HG03571 (cell line): ENCODE data around the gene STON2.
"Not testable (repeated sequence)": the region's sequence is repeated elsewhere in the genome, so short reads cannot be mapped to it uniquely, and the experiment has no call there.

Experiments
- ATAC-seq: cut with Tn5 transposase; IDR thresholded peaks from one replicate; pipeline ENCODE4 v1.9.1; 2021; ENCODE audit not compliant: unreplicated experiment

The STON2 gene

DNA sequence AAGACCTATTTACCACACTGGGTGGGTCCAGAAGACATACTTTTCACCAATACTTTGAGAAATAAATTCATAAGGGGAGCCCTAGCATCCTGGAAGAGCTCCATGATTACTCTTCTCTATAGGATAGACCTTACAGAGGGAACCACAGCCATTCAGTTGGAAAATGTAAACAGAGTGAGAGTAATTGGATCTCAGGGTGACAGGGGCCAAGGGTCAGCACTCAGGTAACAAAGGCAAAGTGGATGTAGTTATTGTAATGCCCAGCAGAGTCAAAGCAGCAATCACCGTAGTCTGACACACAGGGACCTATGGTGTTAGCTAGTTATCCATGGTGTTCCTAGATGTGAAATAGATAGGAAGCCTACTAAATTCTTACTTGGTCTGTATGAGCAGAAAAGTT, 168.6 kb downstream of the STON2 start:
- ATAC-seq: no peak

DNA sequence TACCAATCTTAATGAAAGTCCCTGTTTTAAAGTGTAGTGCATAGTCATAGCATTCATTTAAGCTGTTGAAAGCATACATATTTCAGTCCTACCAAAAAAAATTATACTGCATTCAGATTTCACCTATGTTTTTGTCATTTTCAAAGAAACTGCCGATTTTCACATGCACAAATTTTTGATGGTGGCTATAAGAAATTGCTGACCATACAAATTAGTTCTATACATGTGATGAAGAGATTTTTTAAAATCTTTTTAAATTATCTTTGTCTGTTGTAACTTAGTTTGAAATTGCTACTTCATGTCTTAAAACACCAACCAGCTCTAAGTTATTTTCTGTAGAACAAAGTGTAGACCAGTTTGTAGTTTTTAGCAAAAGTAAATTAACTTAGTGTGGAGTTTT, 175.9 kb downstream of the STON2 start:
- no peak for ATAC-seq

DNA sequence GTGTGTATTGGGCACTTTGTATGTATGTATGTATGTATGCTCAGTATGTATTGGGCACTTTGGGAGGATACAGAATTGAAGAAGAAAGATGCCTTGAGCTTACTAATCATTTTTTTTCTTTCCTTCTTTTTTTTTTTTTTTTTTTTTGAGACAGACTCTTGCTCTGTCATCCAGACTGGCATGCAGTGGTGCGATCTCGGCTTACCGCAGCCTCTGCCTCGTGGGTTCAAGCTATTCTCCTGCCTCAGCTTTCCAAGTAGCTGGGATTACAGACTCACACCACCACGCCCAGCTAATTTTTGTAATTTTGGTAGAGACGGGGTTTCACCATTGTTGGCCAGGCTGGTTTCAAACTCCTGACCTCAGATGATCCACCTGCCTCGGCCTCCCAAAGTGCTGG, 176.3 kb downstream of the STON2 start:
- not testable (repeated sequence) for ATAC-seq

DNA sequence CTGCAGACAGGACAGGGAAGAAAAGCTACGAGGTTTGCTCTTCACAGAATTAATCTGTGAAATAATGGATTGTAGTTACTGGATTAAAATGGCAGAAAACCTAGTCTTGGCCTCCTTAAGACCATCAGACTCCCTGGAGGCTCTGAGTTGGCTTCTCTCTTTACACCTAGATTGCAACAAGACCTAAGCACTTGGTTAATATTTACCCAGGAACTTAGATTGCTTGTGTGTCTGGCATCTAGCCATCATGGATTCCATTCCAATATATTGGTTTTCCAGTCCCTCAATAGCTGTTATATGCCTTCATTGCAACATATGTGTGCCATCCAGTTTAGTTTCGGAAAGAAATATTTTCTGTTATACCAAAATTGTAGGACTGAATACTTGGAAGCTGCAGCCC, 177.4 kb downstream of the STON2 start:
- ATAC-seq: no peak

DNA sequence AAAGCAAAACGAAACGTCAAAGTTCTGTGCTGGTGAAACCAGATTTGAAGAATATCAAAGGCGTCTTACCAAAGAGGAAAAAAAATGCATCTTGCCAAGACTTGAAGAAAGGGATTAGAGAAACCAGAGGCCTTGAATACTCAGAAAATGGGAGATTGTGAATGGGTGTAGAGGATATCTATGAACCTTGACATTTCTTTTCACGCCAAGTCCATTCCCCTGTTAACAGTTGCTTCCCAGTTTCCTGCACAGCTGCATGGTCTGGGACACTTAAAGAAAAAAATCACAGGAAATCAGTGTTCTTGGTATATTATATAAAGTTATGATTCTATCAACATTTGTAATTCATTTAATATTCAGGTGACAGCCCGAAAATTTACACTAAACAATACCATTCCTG, 178.0 kb downstream of the STON2 start:
- no peak for ATAC-seq

DNA sequence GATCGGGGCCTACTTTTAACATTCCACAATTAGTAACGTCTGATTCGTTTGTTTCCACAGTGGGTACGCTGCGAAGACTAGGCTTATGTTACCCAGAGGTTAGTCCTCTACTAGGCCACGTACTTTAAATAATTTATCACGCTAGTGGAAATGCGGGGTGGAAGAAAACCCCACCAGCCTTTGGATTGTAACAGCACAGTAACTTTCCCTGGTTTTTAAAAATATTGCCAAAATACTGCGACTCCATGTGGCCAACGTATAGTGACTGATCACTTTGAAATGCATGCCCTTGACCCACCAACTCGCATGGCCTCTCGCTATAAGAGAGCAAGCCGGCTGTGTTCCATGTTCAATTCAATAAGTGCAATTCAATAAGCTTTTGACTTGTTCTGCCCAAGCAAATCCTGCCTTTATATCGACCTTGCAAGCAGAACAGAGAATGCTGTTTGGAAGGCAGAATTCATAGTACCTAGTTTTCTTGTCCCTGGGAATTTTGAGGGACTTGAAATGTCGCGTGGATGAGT, 178.5 kb downstream of the STON2 start:
- ATAC-seq: no peak

DNA sequence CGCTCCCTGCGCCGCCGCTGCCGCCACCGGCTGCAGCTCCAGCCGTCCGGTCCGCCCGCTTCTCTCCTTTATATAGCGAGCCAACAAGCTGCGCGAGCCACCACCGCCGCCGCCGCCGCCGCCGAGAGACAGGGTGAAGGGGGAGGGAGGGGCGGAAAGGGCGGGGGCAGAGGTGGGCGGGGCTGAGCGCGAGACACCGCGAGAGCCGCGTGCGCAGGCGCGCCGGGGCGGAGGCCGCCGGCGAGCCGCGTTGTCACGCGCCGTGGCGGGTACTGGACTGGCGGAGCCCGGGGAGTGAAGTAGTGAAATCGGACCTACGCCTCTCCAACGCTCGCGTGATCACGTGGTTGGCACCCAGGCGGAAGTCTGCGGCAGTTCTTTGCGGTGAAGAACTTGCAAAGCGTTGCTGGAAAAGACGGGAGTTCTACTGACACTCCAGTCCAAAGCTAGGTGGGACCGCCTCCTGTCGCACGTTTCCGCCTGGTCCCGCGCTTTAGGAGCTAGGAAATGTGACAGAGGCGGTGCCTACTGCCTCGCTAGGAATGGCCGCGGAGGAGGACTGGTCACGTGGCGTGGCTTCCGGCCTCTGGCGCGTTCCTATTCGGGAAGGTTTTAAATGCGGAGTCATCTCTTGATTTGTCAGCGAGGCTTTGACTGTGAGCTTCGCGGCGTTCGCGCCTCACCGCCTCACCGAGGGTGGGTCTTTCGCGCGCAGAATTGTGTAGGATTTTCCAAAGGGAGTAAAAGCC, 179.1 kb downstream of the STON2 start, which contains the start of gene GTF2A1:
Gene GTF2A1 (minus strand): TSS at position 130 of the 749 bp plus-strand sequence. CDS start 441 bp downstream, outside the sequence.
- ATAC-seq: peak; percentile 81

DNA sequence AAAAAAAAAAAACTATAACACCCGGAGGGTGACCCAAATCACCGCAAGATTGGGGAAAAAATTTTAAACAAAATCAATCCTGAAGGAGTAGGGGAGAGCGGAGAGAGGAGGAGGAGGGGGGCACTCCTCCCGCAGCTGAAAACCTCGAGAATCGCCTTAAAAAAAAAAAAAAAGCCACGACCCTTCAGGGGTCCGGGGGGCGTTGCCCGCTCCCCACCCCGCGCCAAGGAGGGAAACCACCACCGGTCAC, 179.6 kb downstream of the STON2 start:
- no peak for ATAC-seq

DNA sequence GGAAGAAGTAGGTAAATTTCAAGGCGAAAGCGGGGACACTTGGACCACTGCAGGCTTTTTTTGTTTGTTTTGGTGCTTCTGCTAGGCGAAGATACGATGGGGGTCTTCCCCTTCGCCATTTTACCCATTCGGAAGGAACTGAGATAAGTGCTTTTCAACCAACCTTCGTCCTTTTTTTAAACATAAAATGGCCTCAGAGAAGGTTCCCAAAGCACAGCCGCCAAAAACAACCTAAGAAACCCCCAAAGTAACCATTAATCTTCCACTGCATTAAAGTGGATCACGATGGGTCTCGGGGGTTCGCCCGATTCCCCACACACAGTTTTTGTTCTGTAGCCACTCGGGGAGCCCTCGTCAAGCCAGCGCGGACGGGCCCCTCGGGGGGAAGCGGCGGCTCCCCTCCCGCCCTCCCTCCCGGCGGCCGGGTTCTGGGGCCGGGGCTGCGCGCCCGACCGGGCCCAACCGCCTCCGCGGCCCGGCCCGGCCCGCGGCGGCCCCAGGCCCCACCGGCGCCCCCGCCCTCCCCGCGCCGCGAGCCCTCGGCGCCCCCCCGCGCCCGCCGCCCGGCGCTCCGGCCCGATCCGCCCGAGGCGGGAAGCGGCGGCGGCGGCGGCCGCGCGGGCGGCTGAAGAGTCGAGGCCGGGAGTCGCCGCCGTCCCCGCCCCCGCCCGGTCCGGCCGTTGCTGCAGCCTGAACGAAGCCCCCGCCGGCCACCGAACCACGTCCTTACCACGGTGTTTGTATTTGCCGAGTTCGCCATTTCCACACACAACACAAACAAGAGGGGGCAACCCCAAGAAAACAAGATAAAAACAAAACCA, 180.2 kb downstream of the STON2 start:
- ATAC-seq: no peak

DNA sequence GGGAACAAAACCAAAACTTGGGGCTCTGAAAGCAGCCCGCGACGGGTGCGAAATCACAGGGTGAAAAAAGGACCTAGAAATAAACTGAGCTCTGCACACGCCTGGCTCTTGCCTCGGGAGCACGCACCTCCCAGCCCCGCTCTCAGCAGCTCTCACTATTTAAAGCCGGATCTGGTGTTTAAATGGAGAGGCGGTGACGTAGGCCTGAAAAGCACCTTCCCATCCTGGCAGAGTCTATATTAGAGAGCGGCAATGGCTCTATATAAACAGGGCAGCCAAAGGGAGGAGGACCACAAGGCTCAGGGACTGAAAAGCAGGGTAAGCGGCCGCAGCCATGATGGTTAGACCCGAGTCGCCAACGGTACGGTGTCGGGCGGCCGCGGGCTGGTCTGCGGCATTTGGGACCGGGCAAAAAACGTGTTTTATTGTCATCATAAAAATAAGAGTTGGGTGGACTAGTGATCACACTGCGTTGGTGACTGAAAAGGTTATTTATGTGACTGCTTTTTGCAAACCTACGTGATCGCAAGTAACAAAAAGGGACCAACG, 180.8 kb downstream of the STON2 start:
- peak; percentile 48 for ATAC-seq

DNA sequence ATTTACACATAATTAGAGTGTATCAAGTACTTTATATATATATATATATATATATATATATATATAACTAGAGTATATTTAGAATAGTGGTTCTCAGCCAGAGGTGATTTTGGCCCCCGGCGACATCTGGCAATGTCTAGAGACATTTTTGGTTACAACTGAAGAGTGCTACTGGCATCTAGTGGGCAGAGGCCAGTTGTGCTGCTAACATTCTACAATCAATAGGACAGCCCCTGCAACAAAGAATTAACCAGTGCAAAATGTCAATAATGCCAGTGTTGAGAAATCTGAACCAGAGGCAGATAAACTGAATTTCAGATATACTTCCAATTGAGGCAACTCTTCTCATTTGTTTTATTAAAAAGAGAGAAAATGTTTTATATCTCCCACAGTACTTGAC, 188.3 kb downstream of the STON2 start:
- peak; percentile 71 for ATAC-seq
